GM19463 (cell line): Measurements from ENCODE around the gene POLR1H.
A peak's percentile ranks its signal among the peaks of the same experiment; 100 is the strongest.
"Not testable (repeated sequence)": the region's sequence is repeated elsewhere in the genome, so short reads cannot be mapped to it uniquely, and the experiment has no call there.

Experiments used
- ATAC-seq: cut with Tn5 transposase; IDR thresholded peaks from one replicate; pipeline ENCODE4 v1.9.1; 2021; ENCODE audit warnings: mild to moderate bottlenecking, moderate library complexity; ENCODE audit not compliant: unreplicated experiment

Gene POLR1H, protein sequence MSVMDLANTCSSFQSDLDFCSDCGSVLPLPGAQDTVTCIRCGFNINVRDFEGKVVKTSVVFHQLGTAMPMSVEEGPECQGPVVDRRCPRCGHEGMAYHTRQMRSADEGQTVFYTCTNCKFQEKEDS

GRCh38 chr6:30061092-30061857 lies at the start of gene POLR1H:
Gene POLR1H, plus strand, starts transcription at chr6:30061265. Its CDS starts 260 bp downstream, at chr6:30061525.
- ATAC-seq: peak; percentile 93

DNA sequence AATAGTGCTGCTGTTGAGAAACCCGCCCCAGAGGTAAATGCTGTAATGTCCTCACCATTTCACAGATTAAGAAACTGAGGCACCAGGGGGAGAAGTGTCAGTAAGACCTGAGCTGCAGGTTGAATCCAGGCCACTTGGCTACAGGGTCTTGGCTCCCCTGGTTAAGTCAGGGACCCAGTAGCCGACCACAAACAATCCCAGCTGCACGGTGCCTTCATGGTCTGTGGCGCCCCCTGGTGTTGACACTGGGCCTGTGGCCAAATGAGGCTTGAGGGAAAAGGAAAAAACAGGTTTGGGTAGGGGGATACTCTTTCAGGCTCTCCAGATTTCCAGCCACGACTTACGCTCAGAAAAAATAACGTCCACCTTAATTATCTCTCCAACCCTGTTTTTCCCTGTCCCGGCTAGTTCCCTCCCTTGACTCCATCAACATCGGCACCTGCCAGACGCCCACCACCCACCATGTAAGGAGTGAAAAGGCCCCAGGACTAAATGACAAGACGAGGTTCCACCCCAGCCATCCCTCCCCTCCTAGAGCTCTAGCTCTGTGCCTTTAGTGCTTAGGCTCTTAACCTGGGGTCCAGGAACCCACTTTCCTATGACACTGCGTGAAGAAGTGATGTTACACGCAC lies 47.7 kb upstream of the POLR1H start:
- ATAC-seq: no peak

DNA sequence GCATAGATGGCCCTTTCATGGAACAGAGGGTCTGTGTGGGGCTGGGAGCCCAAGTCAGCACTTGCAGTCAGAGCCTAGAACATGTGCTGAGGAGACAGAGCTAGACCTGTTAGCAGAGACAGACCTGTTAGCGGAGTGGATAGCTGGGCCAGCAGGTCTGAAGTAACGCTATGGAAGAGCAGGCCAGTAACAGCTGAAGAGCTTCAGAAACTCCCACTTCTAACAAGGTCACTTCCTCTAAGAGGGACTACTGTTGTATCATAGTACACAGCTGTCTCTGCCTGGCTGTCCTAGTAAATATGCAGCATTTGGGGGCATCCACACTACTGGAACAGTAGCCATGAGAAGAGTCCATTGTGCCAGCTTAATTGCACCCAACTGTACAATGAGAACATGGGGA lies 41.2 kb upstream of the POLR1H start:
- ATAC-seq: no peak

- ATAC-seq: no peak
Measured at GRCh38 chr6:30020626-30021025, 40.4 kb upstream of the POLR1H start.

DNA sequence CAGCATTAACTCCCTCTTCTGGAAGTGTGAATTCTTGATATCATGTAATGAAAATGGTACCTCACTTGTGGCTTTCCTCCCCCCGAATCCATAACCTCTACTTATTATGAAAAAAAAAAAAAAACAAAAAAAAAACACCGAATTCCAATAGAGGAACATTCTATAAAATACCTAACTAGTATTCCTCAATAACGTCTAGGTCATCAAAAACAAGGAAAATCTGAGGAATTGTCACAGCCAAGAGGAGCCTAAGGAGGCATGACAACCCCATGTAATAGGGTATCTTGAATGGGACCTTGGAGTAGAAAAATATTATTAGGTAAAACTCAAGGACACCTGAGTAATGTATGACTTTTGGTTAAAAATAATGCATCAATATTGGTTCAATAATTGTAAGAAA lies 38.9 kb upstream of the POLR1H start:
- ATAC-seq: no peak

DNA sequence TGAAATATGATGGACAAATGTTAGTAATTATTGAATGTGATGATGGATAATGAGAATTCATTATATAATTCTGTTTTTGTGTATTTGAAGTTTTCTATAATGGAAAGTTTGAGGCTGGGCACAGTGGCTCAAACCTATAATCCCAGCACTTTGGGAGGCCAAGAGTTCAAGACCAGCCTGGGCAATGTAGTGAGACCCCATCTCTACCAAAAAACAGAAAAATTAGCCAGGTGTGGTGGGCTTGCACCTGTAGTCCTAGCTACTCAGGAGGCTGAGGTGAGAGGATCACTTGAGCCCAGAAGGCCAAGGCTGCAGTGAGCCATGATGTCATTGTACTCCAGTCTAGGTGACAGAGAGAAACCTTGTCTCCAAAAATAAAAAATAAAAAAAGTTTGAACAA lies 38.4 kb upstream of the POLR1H start:
- ATAC-seq: not testable (repeated sequence)

- no peak for ATAC-seq
Measured at GRCh38 chr6:30025186-30025585, 35.9 kb upstream of the POLR1H start.

DNA sequence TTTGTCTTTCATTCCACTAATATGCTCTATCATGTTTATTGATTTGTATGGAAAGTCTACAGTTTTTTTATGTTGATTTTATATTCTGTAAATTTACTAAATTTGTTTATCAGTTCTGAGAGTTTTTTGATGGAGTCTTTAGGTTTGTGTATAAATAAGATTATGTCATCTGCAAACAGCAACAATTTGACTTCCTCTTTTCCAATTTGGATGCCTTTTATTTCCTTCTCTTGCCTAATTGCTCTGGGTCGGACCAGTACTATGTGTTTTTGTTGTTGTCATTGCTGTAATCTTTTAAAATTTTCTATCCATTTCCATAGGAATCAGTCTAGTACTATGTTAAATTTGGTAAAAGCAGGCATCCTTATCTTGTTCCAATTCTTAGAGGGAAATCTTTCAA lies 31.5 kb upstream of the POLR1H start:
- ATAC-seq: no peak

DNA sequence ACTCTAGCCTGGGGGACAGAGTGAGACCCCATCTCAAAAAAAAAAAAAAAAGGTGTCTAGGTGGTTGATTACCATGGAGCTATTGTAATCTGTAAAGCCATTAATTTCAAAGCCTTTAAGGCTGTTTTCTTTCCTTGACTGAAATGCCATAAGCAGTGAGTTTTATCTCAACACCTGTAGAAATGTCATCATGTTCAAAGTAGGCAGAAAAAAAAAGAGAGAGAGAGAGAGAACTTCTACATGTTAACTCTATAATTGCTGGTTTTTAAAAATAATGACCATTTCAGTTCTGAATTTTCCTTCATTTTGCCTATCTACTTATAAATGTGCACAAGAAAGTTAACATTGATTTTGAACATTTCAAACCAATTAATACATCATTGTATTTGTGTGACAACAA lies 29.7 kb upstream of the POLR1H start:
- ATAC-seq: no peak

- not testable (repeated sequence) for ATAC-seq
Measured at GRCh38 chr6:30033440-30033839, 27.6 kb upstream of the POLR1H start.

DNA sequence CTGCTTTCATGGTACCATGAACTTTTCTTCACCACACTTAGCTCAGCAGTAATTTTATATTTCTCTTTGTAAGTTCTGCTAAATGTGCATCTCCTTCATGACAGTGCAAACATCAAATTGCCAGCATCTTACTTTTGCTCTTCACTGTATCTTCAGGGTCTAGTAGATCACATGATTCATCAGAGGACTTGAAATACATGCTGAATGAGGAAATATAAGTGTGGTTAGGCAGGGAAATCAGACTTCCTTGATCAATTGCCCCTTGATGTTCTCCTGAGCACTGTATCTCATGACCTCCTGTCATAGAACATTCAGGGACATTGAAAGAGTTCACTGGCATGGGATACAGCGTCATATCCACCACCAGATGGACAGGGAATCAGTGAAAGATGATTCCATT lies 25.3 kb upstream of the POLR1H start:
- ATAC-seq: no peak

GRCh38 chr6:30037182-30037788 lies 23.8 kb upstream of the POLR1H start:
- ATAC-seq: no peak

DNA sequence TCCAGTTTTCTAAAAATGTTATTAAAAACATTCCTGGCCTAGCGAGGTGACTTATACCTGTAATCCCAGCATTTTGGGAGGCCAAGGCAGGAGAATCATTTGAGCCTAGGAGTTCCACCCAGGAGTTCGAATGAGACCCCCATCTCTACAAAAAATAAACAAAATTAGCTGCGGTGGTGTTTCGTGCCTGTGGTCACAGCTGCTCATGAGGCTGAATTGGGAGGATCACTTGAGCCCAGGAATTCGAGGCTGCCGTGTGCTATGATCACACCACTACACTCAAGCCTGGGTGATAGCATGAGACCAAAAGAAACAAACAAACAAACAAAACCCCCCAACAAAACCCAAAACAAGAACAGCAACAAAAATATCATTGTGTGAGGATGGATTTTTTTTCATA lies 19.8 kb upstream of the POLR1H start:
- ATAC-seq: no peak

DNA sequence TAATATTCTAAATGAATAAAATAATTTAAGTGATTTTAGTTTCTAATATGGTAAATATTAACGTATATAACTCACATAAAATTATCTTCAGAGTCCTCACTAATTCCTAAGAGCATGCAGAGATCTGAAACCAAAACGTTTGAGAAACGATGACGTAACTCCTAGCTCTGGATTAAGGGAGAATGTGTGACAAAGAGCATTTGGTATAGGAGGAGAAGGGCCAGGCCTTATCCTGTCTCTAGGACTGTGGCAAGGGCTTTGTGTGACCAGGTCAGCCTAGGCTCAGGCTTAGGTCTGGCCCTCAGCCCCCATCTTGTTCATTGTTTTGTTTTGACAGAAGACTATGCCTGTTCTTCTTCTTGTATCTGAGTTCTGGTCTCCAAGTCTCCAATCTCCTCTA lies 19.2 kb upstream of the POLR1H start:
- ATAC-seq: no peak

GRCh38 chr6:30042476-30042875 lies 18.6 kb upstream of the POLR1H start:
- ATAC-seq: no peak

DNA sequence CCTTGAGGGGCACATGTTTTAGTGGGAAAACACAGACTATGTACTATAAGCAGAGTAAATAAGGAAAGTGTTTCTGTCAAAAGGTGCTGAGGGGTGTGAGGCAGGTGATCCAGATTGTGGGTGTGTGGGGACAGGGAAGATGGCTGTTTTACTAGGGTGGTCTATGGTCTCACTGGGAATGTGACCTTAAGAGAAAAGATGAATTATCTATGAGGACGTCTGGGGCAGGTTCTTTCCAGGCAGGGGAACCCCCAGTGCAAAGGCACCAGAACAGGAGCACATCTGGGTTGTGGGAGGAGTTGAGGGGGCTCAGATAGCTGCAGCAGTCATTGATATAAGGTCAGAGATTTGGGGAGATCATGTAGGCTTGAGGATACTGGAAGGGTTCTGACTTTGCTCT lies 18.2 kb upstream of the POLR1H start:
- peak; percentile 60 for ATAC-seq

- no peak for ATAC-seq
Measured at GRCh38 chr6:30043744-30044143, 17.3 kb upstream of the POLR1H start.

GRCh38 chr6:30044630-30045029 lies 16.4 kb upstream of the POLR1H start:
- ATAC-seq: no peak

DNA sequence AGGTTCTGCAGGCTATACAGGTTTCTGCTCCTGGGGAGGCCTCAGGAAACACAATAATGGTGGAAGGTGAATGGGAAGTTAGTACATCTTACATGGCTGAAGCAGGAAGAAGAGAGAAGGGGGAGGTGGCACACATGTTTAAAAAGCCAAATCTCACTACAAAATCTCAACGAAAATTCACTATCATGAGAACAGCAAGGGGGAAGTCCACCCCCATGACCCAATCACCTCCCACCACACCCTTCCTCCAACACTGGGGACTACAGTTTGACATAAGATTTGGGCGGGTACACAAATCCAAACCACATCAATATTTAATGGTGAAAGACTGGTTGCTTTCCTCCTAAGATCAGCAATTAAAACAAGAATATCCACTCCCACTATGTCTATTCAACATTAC lies 13.8 kb upstream of the POLR1H start:
- ATAC-seq: no peak

DNA sequence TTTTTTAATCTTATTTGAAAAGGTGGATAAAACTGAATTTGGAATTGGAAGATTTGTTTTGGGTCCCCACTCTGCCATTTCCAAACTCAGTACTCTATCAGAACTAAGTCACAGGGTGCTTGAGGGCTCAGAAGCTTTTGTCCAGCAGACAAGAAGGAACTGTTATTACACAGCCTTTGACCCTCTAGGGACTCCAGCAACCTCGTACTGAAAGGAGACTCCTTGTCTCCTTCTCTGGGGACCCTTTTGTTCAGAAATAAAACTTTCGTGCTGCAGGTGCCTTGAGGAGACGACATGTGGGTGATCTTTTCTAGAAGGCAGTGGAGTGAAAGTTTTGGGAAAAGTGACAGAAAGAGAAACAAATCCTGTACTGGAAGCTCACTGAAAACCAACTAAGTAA lies 7.4 kb upstream of the POLR1H start:
- no peak for ATAC-seq

- no peak for ATAC-seq
Measured at GRCh38 chr6:30055513-30055912, 5.6 kb upstream of the POLR1H start.

DNA sequence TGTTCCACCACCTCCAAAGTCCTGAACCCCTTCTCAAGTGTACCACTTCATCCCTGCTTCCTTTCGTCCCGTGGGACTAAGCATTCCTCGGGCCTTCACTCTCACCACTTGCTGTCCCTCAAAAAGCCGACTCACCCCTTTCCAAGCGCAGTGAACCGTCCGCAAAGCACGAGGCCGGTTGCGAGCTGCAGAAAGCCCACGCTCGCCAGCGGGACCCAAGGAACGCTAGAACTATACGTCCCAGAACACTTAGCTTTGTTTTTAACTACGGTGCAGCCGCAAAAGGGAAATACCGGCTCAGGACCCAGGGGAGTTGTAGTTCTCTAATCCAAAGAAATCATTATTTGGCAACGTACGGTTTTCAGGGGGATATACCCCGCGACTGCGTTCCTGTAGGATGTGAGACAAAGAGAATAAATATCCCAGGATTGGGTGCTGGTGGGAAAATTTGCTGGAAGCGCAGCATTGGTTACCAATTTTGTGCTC lies 416 bp upstream of the POLR1H start:
- ATAC-seq: peak; percentile 19
